ENCODE measurements around the gene P3H2. TPM values are rescaled to one million over a fixed set of nuclear protein-coding genes. Genes with fewer than 3 reads are reported as not detected.
"Not testable (repeated sequence)": the region's sequence is repeated elsewhere in the genome, so short reads cannot be mapped to it uniquely, and the experiment has no call there.

P3H2 gene
- total RNA-seq, 4 donors from 2014 or later: 4.2 to 20.2 (median 5.7) TPM

DNA sequence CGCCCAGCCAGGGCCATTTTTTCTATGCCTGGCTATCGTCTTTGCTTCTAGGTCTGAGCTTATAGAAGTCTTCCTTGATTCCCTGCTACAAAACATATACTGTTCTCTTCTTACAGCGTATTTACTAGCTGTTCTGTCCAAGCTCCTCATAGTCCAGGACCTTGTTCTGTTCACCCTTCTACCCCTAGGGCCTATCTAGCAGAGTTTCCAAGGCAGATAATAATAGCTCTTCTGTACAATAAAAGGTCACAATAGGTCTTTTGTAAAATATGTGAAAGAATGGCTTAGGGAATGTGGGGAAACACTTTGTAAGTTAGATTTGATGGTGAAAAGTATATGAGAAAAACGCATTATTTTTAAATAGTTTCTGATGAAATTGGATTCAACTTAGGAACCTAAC lies 158.2 kb downstream of the P3H2 start:
- TF ChIP-seq, protein P1, sequence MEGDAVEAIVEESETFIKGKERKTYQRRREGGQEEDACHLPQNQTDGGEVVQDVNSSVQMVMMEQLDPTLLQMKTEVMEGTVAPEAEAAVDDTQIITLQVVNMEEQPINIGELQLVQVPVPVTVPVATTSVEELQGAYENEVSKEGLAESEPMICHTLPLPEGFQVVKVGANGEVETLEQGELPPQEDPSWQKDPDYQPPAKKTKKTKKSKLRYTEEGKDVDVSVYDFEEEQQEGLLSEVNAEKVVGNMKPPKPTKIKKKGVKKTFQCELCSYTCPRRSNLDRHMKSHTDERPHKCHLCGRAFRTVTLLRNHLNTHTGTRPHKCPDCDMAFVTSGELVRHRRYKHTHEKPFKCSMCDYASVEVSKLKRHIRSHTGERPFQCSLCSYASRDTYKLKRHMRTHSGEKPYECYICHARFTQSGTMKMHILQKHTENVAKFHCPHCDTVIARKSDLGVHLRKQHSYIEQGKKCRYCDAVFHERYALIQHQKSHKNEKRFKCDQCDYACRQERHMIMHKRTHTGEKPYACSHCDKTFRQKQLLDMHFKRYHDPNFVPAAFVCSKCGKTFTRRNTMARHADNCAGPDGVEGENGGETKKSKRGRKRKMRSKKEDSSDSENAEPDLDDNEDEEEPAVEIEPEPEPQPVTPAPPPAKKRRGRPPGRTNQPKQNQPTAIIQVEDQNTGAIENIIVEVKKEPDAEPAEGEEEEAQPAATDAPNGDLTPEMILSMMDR (IDR thresholded peaks at IDR 0.05): no peak
- TF ChIP-seq POLR2A (IDR thresholded peaks at IDR 0.05): no peak
- H3K4me3 ChIP-seq (replicated peaks in 1 of 3): no peak overlapping the region
- 95 to 97% methylated on average over 4 of the region's 4 CpGs for WGBS, 2 donors
- intact Hi-C loops (cut with DNase I): loop anchor here (5.0 to 10.0 kb wide), 3 partner anchors 240 to 462 kb away; partner anchors contain the start of gene CLDN1
- no peaks in the 10 kb centered on the region for H3K27me3 ChIP-seq
- DNase-seq: no peak
- H3K27ac ChIP-seq: no peak overlapping the region
- no peaks in the 10 kb centered on the region for H3K9me3 ChIP-seq
- H3K36me3 ChIP-seq: no peaks in the 10 kb centered on the region
- no peaks in the 10 kb centered on the region for H3K4me1 ChIP-seq

DNA sequence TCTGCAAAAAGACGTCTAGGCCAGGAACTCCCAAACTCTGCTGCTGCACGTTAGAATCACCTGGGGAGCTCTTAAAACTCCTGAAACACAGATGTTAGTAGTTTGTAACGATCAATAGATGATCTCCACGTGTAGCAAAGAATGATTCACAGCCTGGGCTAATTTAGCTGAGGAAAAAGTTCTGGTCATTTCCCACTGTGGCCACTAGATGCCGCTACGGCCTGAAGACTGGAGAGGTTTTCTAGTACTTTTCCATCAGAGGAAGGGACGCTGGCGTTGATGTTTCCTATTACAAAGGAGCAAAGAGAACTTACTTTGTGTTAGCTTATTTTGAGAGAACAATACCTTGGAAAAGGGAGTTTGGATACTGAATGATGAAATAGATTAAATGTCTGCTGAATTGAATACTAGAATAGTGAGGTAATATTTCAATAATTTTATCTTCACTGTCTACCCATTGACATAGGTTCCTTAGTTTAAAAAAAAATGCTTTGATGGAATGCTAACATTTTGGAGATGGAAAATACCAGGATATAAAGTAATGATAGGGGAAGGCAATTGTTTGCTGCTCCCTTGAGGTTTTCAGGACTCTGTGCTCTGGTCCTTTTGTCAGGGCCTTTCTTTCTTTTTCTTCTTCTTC lies 159.1 kb downstream of the P3H2 start:
- no peaks in the 10 kb centered on the region for H3K9me3 ChIP-seq
- no peak overlapping the region for H3K27ac ChIP-seq
- TF ChIP-seq POLR2A (IDR thresholded peaks at IDR 0.05): no peak
- TF ChIP-seq, protein P1 (IDR thresholded peaks at IDR 0.05): peak; percentile 70 to 93 (median 88)
- peak; percentile 70 to 81 for DNase-seq
- H3K4me1 ChIP-seq: no peaks in the 10 kb centered on the region
- H3K36me3 ChIP-seq: no peaks in the 10 kb centered on the region
- intact Hi-C loops (cut with DNase I): loop anchor here (5.0 to 10.0 kb wide), 3 partner anchors 241 to 463 kb away; partner anchors contain the start of gene CLDN1
- no peak overlapping the region for H3K4me3 ChIP-seq (replicated peaks in 1 of 3)
- H3K27me3 ChIP-seq: no peaks in the 10 kb centered on the region
- 3% methylated on average over 8 of the region's 8 CpGs for WGBS, 2 donors

DNA sequence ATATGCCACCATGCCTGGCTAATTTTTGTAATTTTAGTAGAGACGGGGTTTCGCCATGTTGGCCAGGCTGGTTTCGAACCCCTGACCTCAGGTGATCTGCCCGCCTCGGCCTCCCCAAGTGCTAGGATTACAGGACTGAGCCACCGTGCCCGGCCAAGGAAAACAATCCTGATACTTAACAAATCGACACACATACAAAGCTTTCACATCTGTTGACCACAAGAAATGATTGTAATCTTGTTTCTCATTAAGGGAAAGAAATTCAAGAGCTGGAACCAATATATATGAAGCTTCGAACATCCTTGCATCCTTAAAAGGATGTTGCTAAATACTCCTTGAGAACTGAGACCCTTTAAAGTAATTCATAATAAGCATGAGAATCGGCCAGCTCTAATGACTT lies 159.6 kb downstream of the P3H2 start:
- not testable (repeated sequence) for DNase-seq
- intact Hi-C loops (cut with DNase I): loop anchor here (5.0 to 10.0 kb wide), 3 partner anchors 241 to 464 kb away; partner anchors contain the start of gene CLDN1

DNA sequence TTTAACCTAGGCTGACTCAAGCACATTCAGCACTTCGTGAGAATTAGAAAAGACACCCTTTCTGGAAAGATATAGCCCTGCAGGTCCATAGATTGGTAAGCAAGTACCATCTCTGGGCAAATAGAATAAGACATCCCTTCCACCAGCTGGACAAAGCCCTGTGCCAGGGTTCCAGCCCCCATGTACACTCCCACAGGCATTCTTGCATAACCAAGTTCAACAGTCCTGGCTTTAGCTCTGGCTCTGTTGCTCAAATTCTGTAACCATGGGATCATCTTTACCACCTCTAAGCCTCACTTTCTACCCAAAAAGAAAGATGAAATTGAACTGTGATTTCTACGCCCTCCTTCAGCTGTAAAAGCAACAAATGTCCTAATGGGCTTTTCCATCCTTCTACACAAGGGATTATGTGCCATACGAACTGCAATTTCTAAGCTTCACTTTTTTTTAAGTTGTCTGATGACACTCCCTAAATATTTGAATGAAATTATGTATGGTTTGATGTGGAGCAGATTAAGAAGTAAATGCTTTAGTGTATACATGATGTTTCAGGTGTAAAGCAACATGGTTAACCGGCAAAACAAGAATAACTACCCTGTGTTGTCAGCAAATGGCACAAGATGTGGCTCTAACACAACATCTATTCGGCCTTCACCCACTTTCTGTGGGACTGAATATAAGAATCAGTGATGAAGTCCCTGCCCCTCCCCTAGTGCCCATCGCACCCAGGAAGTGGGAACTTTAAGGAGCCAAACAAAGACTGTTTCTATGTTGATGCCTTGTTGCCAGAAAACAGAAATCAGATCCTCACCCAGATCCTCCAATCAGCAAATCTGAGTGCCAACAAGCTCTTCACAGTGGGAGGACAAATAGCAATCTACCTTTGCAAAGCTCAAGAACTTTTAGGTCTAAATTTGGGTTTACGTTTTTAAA lies 165.7 kb downstream of the P3H2 start:
- intact Hi-C loops (cut with DNase I): no loop called here
- Histone ChIP-seq H3K9me3 (no peaks in the 10 kb centered on the region), H3K4me1 (no peaks in the 10 kb centered on the region), H3K36me3 (no peaks in the 10 kb centered on the region), H3K27ac (no peak overlapping the region), H3K4me3 (replicated peaks in 1 of 3) (no peak overlapping the region), H3K27me3 (no peaks in the 10 kb centered on the region)
- no peak for TF ChIP-seq POLR2A (IDR thresholded peaks at IDR 0.05)
- TF ChIP-seq, protein P1 (IDR thresholded peaks at IDR 0.05): no peak
- no peak for DNase-seq
- WGBS, 2 donors: 80 to 82% methylated on average over 7 of the region's 7 CpGs

More for the DNA sequence above, 159.6 kb downstream of the P3H2 start:
- H3K27ac ChIP-seq; H3K36me3 ChIP-seq; H3K4me3 ChIP-seq (replicated peaks in 1 of 3); H3K4me1 ChIP-seq; H3K27me3 ChIP-seq; H3K9me3 ChIP-seq: not testable (repeated sequence)
- 48 to 65% methylated on average over 10 of the region's 10 CpGs for WGBS, 2 donors

DNA sequence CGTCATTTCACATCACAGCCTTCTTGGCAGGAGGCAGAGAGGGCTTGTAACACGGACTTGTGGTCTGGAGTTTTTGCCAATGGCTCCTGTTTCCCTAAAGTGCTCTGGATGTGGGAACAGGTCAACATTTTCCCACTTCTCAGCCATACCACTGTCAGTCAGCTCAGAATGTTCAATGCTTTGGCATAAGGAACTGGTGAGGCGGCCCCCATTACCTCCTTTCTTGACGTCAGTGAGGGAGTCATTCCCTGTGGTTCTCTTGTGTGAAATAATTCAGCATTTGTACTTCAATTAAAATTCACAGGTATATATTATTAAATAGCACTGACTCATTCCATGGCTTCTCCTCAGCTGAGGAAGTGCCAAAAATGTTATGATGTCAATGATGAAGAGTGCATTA lies 167.1 kb downstream of the P3H2 start:
- Histone ChIP-seq H3K27me3 (no peaks in the 10 kb centered on the region), H3K9me3 (no peaks in the 10 kb centered on the region), H3K27ac (no peak overlapping the region), H3K4me1 (no peaks in the 10 kb centered on the region), H3K4me3 (replicated peaks in 1 of 3) (no peak overlapping the region), H3K36me3 (no peaks in the 10 kb centered on the region)
- intact Hi-C loops (cut with DNase I): no loop called here
- no peak for DNase-seq
- 78 to 87% methylated on average over 4 of the region's 4 CpGs for WGBS, 2 donors
- TF ChIP-seq POLR2A (IDR thresholded peaks at IDR 0.05): no peak
- TF ChIP-seq, protein P1 (IDR thresholded peaks at IDR 0.05): no peak

Data from thyroid gland (tissue), 4 donors.